Pons (tissue), 1 donor: Measurements from ENCODE around the gene CA11.
A peak's percentile ranks its signal among the peaks of the same experiment; 100 is the strongest.

Source experiments
- DNase-seq: peaks from one replicate; pipeline ENCODE4 v3.0.0-alpha.2; 2016; ENCODE audit warnings: low spot score

CA11 gene

DNA sequence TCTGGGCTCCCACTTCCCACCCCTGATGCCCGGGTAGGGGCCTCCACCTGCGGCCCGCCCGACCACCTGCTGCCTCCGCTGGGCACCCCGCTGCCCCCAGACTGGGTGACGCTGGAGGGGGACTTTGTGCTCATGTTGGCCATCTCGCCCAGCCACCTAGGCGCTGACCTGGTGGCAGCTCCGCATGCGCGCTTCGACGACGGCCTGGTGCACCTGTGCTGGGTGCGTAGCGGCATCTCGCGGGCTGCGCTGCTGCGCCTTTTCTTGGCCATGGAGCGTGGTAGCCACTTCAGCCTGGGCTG lies 16.7 kb downstream of the CA11 start:
- DNase-seq, result no peak

DNA sequence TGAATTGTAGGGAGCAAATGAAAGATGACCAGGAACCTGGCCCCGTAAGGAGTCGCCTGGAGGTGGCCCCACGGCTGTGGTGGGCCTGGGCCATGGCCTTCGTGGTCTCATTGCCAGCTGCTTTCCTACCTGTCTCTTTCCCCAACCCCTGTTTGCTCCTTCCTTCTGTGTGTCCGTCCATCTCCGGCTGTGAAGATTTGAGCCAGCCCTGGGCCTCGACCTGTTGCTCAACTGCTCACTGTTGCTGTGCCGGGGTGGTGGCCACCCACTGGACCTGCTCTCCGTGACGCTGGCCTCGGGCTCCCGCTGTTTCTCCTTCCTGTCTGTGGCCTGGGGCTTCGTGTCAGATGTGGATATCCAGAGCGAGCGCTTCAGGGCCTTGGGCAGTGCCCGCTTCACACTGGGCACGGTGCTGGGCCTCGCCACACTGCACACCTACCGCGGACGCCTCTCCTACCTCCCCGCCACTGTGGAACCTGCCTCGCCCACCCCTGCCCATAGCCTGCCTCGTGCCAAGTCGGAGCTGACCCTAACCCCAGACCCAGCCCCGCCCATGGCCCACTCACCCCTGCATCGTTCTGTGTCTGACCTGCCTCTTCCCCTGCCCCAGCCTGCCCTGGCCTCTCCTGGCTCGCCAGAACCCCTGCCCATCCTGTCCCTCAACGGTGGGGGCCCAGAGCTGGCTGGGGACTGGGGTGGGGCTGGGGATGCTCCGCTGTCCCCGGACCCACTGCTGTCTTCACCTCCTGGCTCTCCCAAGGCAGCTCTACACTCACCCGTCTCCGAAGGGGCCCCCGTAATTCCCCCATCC lies 17.3 kb downstream of the CA11 start:
- no peak for DNase-seq

DNA sequence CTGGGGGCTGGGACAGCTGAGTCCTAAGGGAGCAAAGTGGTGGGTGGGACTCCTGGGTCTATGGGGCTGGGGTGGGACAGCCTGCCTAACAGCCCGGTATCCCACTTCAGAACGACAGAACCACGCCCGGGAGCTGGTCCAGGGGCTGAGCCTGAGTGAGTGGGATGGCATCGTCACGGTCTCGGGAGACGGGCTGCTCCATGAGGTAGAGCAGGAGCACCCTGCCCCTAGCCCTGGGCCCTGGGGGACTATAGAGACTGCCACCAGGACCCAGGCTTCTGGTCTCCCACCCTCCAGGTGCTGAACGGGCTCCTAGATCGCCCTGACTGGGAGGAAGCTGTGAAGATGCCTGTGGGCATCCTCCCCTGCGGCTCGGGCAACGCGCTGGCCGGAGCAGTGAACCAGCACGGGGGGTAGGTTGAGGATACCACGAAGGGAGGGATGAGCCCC lies 18.1 kb downstream of the CA11 start:
- DNase-seq, result peak; percentile 6

DNA sequence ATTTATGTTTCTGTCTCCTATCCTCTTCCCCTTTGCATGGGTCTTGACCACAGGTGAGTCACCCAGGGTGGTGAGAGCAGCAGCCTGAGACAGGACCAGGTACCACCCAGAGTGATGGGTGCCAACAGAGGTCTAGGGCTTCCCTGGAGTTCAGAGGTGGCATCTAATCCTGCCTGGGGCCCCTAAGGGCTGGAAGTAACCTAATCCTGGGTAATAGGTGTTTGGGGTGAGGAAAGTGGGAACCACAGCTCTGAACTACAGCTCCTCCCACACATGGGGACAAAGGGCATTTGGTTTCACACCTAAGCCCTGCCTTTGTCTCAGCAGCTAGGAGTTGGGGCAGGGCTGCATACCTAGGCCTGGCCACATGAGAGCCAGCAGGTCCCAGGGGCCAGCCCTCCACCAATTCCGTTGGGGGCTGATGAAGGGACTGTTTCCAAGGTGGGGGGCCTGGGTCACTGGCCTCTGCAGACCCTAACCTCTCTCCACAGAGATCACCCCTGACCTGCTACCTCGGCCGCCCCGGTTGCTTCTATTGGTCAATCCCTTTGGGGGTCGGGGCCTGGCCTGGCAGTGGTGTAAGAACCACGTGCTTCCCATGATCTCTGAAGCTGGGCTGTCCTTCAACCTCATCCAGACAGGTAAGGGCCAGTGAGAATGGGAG lies 18.7 kb downstream of the CA11 start:
- no peak for DNase-seq

- DNase-seq, result no peak
Observed at GRCh38 chr19:48625891-48626327, 20.1 kb downstream of the CA11 start.

GRCh38 chr19:48624791-48625723 lies 20.9 kb downstream of the CA11 start:
- DNase-seq, result peak; percentile 30

- peak; percentile 96 for DNase-seq
Observed at GRCh38 chr19:48624067-48624594, 21.9 kb downstream of the CA11 start.

DNA sequence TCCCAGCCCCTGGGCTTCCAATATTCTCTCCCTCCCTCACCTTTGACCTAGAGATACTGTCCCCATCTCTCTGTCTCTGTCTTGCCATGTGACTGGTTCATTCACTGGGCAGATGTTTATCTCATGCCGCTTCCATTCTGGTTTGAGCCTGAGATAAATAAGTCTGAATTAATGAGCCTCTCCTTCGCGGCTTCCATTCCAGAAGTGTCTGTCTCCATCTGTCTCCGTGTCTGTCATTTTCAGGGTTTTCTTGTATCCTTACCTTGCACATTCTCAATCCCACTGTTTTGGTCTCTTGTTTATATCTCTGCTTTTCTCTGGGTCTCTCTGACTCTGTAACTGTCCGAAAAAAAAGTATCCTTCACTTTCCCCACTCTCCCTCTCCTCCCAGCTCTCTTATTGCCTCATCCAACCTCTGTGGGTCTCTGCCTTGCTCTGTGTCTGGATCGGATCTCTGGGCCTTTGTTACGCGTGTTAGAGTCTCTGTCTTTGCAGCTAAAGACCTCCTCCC lies 22.4 kb downstream of the CA11 start:
- peak; percentile 84 for DNase-seq

DNA sequence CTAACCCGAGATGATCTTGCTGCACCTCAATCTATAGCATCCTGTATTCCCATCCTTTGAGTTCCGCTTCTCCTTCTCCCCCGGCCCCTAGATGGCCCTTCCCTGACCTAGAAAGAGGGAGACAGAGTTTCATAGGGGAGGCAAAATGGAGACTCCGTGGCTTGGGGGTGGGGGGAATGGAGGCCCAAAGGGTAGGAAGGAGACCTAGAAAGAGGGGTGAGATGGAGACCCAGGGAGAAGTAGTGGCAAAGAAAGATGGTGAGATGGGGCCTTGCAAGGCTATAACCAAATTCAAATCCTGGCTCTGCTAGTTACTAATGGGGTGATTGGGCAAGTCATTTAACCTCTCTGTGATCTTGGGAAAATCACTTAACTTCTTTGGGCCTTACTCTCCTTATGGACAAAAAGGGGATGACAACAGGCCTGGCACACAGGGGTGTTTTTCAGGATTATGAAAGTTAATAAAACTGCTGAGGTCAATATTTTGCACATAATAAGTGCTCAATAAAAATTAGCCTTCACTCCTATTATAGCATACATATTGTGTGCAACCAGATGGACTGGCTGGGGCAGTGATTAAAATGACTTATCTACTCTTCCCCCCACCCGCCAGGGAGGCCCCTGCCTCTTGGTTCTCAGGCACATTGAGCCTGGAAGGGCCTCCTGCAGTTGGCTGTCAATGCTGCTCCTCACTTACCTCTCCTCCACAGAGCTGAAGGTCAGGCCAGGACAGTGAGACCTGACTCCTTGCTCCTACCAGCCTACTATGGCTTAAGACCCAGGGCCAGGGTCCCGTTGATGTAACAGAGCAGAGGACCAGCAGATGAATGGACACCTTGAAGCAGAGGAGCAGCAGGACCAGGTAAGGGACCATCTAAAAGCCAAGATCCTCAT lies 26.0 kb downstream of the CA11 start:
- DNase-seq, result peak; percentile 11

GRCh38 chr19:48618916-48619691 lies 26.9 kb downstream of the CA11 start, which contains the start of the genes RPL18 and SPHK2:
TSS of gene RPL18 (minus strand) at chr19:48619178. CDS start at chr19:48619143, 35 bp downstream.
TSS of gene SPHK2 (plus strand) at chr19:48619506. CDS start at chr19:48620515, 1,009 bp downstream.
- DNase-seq, result peak; percentile 100

DNA sequence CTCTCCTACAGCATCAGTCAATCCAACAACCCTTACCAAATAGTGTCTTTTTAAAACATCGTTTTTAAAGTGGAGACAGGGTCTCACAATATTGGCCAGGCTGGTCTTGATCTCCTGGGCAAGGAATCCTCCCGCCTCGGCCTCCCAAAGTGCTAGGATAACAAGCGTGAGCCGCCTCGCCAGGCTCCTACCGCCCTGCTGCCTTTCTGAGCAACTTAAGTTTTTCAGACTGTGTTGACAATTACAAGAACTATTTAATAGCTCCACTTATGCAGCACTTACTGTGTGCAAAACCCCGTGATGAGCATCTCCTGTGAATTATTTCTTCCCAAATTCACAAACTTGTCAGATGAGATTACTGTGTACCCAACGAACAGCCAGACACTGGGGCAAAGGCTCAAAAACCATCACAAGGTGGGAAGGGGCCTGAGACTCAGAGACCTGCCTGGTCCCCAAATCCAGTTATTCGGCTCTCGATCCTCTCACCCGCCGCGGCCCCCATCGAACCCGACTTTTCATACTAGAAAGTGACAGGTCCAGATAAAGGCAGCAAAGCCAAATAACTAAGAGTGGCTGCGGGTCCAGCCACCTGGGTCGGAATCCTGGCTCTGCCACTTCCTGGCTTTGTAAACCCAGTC lies 27.6 kb downstream of the CA11 start:
- DNase-seq, result no peak

- DNase-seq, result peak; percentile 9
Observed at GRCh38 chr19:48617146-48617937, 28.6 kb downstream of the CA11 start.

GRCh38 chr19:48616491-48617056 lies 29.4 kb downstream of the CA11 start:
- DNase-seq, result no peak

GRCh38 chr19:48616041-48616436 lies 29.9 kb downstream of the CA11 start:
- no peak for DNase-seq

- no peak for DNase-seq
Observed at GRCh38 chr19:48615231-48616040, 30.6 kb downstream of the CA11 start.

DNA sequence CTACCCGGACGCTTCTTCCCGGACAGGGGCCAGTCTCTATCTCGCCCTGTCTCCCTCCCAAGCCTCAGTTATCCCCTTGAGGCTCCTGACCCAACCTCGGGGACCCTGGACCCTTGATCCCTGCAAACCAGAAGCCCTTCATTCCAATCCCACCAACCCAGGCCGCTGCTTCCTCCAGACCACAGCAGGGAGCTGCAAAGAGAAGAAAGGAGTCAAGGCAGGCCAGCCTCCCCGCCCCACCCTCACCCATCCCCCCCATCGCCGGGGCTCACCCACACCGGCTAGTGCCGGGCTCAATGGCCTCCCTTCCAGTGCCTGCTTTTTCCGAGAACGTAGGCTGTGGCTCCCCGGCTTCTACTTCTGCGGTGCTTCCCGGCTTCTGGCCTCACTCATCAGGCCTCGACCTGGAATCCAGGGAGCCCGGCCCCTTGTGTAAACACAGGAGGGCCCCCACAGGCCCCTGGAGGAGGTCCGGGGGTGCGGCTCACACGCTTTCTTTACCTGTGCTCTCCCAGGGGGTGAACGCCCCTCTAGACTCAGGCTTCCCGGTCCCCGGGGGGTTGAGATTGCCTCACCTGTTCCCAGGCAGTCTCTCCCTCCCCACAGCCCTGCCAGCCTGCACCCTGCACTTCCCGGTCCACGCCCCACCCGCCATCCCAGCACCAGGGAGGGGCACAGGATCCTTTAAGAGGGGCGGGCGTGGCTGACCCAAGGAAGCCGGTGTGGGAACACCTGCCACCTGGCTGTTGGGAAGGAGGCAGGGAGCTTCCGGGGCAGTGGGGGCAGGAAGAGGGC lies 31.4 kb downstream of the CA11 start, which contains the start of gene FAM83E:
Gene FAM83E (minus strand): TSS at position 641 of the 795 bp plus-strand sequence. CDS start 1,704 bp downstream, outside the sequence.
- DNase-seq, result no peak
